Spleen (tissue), 11 donors: ENCODE results near the gene ERVK3-1. TPM values are rescaled to one million over a fixed set of nuclear protein-coding genes. Genes with fewer than 3 reads are reported as not detected.

Experiments
- DNase-seq: peaks from one replicate; pipeline ENCODE4 v3.0.0-alpha.2; 2020
- H3K27ac ChIP-seq, 8 donors: fragments of 200-600 bp; sonication (generic) in 7 of 8; 1 replicate in 4 of 8; 2 replicates in 4 of 8; pipeline versions ENCODE4 v1.5.0 to v1.8.0; 2016 to 2021; ENCODE audit warnings: inconsistent platforms in 4 of 8, mild to moderate bottlenecking in 4 of 8, moderate library complexity in 1 of 8
- H3K27me3 ChIP-seq, 7 donors: fragments of 200-600 bp; sonication (generic) in 6 of 7; replicated peaks in 1 of 7; 1 replicate in 4 of 7; 2 replicates in 3 of 7; pipeline versions ENCODE4 v1.5.0 to v1.8.0; 2016 to 2021; ENCODE audit warnings: inconsistent platforms in 3 of 7, mild to moderate bottlenecking in 1 of 7
- H3K36me3 ChIP-seq, 6 donors: fragments of 200-600 bp; sonication (generic) in 5 of 6; 1 replicate in 4 of 6; 2 replicates in 2 of 6; pipeline versions ENCODE4 v1.5.0 to v1.8.0; 2016 to 2021; ENCODE audit warnings: inconsistent platforms in 2 of 6
- H3K4me1 ChIP-seq, 6 donors: fragments of 200-600 bp; sonication (generic) in 5 of 6; 1 replicate in 3 of 6; 2 replicates in 3 of 6; pipeline versions ENCODE4 v1.5.0 to v1.8.0; 2016 to 2021; ENCODE audit warnings: inconsistent platforms in 3 of 6
- H3K4me3 ChIP-seq, 8 donors: fragments of 200-600 bp; sonication (generic) in 7 of 8; 1 replicate in 4 of 8; 2 replicates in 4 of 8; pipeline versions ENCODE4 v1.5.0 to v1.8.0; 2016 to 2021; ENCODE audit warnings: inconsistent platforms in 4 of 8, mild to moderate bottlenecking in 4 of 8, moderate library complexity in 2 of 8
- H3K9me3 ChIP-seq, 8 donors: fragments of 200-600 bp; sonication (generic) in 7 of 8; 1 replicate in 4 of 8; 2 replicates in 4 of 8; pipeline versions ENCODE4 v1.5.0 to v1.8.0; 2016 to 2021; ENCODE audit warnings: inconsistent platforms in 4 of 8
- CTCF ChIP-seq, 11 experiments: fragments of 200-600 bp in 7 of 11; fragments of 450-650 bp in 4 of 11; sonication (generic) in 4 of 11; IDR thresholded peaks in 8 of 11; conservative IDR thresholded peaks in 3 of 11; 1 replicate in 7 of 11; 2 replicates in 4 of 11; pipeline versions ENCODE4 v1.4.0 to v1.8.0; 2016 to 2021; ENCODE audit warnings: antibody characterized with exemption in 11 of 11, inconsistent platforms in 4 of 11, mild to moderate bottlenecking in 1 of 11
- POLR2A ChIP-seq, 3 donors: fragments of 450-650 bp; IDR thresholded peaks; one replicate each; pipeline ENCODE4 v1.5.1; 2017; ENCODE audit warnings: antibody characterized with exemption in 3 of 3, mild to moderate bottlenecking in 1 of 3
- POLR2AphosphoS5 ChIP-seq, 3 donors: sonication (generic); formaldehyde crosslinking; IDR thresholded peaks; one replicate each; pipeline ENCODE4 v1.5.1; 2017; ENCODE audit warnings: antibody characterized with exemption in 3 of 3
- WGBS, 5 donors: extraction: QIAGEN DNeasy Blood & Tissue Kit in 3 of 5; methylation state at CpG; one replicate each; pipeline versions ENCODE4 v1.1.5 to v1.1.7; 2013 to 2018; 5-methylcytosine and 5-hydroxymethylcytosine counted together
- intact Hi-C: fragments of 100-400 bp; cut with DNase I; formaldehyde crosslinking; loops from one replicate; pipeline ENCODE4 v1.15.0; 2023; ENCODE audit warnings: low total_unique reads
- polyA plus RNA-seq, 3 donors: library from polyadenylated mRNA; stranded (reverse); fragments of 200-250 nt; gene quantifications; one replicate each; pipeline ENCODE4 v1.2.1, GENCODE V29; 2013
- total RNA-seq, 7 donors: library from RNA; depleted of rRNA in 3 of 7; stranded (reverse); fragments of >200 nt in 3 of 7; fragmentation: NEBNext Ultra II Directional in 4 of 7; extraction: Animal tissue kit (Norgen Biotek cat#: 25700) in 4 of 7; gene quantifications; one replicate each; pipeline versions ENCODE4 v1.1.0 to v1.2.1, GENCODE V29; 2016 to 2021
- donor health status: healthy with polysubstance abuse.
- donor health status: DM: no; HTN: no; CAD: no; lungs with moderate emphysema.
- donor health status: DM: no; HTN: no; CAD: no.
- donor health status: Bipolar disorder and iron deficiency.
- donor health status: healthy.
- donor health status: DM: no; HTN: no; CAD: no.
- donor health status: DM: yes; HTN: yes; CAD: no.

Gene ERVK3-1
- total and polyA plus RNA-seq, 10 donors: 34.0 to 62.5 (median 42.7) TPM

GRCh38 chr19:58319241-58319640 lies 14.1 kb downstream of the ERVK3-1 start:
- DNase-seq: no peak
- Histone ChIP-seq H3K4me1 (no peaks in the 10 kb centered on the region), H3K9me3 (no peaks in the 10 kb centered on the region), H3K36me3 (peaks cover 0 to 52% (median 21%) of the 10 kb centered on the region in 6 donors), H3K4me3 (no peak overlapping the region), H3K27me3 (no peaks in the 10 kb centered on the region), H3K27ac (no peak overlapping the region)
- WGBS, 5 donors: 93 to 99% (median 95%) methylated on average over 10 of the region's 10 CpGs
- intact Hi-C loops: no loop called here
- no peak for TF ChIP-seq POLR2A (IDR thresholded peaks at IDR 0.05)
- no peak for TF ChIP-seq CTCF (IDR thresholded peaks at IDR 0.05 in 8 of 11, conservative IDR thresholded peaks at IDR 0.05 in 3 of 11)
- TF ChIP-seq POLR2AphosphoS5 (IDR thresholded peaks at IDR 0.05): no peak

GRCh38 chr19:58325311-58326022 lies 20.3 kb downstream of the ERVK3-1 start:
- DNase-seq: no peak
- Histone ChIP-seq H3K27ac (no peak overlapping the region), H3K4me1 (peaks cover 15 to 40% (median 29%) of the 10 kb centered on the region in 6 donors), H3K4me3 (peak overlapping the region in 4 of 8 donors; percentile 77 to 97 (median 80)), H3K36me3 (peaks cover 0 to 15% (median 0%) of the 10 kb centered on the region in 6 donors), H3K9me3 (no peaks in the 10 kb centered on the region), H3K27me3 (no peaks in the 10 kb centered on the region)
- intact Hi-C loops: no loop called here
- no peak for TF ChIP-seq POLR2A (IDR thresholded peaks at IDR 0.05)
- TF ChIP-seq CTCF (IDR thresholded peaks at IDR 0.05 in 8 of 11, conservative IDR thresholded peaks at IDR 0.05 in 3 of 11): no peak
- TF ChIP-seq POLR2AphosphoS5 (IDR thresholded peaks at IDR 0.05): no peak
- 89 to 92% (median 90%) methylated on average over 6 of the region's 6 CpGs for WGBS, 5 donors

- peaks cover 15 to 40% (median 29%) of the 10 kb centered on the region in 6 donors for H3K4me1 ChIP-seq
- H3K27me3 ChIP-seq: no peaks in the 10 kb centered on the region
- DNase-seq: no peak
- no peaks in the 10 kb centered on the region for H3K9me3 ChIP-seq
- H3K27ac ChIP-seq: peak overlapping the region; percentile 88 to 94 (median 90)
- H3K4me3 ChIP-seq: peak overlapping the region; percentile 76 to 97 (median 80)
- intact Hi-C loops: no loop called here
- TF ChIP-seq CTCF (IDR thresholded peaks at IDR 0.05 in 8 of 11, conservative IDR thresholded peaks at IDR 0.05 in 3 of 11) (no peak), POLR2AphosphoS5 (IDR thresholded peaks at IDR 0.05) (no peak), POLR2A (IDR thresholded peaks at IDR 0.05) (no peak)
- peaks cover 0 to 15% (median 0%) of the 10 kb centered on the region in 6 donors for H3K36me3 ChIP-seq
- 5 to 9% (median 7%) methylated on average over 9 of the region's 9 CpGs for whole genome bisulfite sequencing, 5 donors
Observed at GRCh38 chr19:58326501-58326913, 21.3 kb downstream of the ERVK3-1 start.

GRCh38 chr19:58326914-58327726 lies 21.9 kb downstream of the ERVK3-1 start, which contains the start of gene ZSCAN22:
Gene ZSCAN22, plus strand, starts transcription at chr19:58326994. Its CDS starts 7,809 bp downstream, at chr19:58334803.
- Histone ChIP-seq H3K27ac (peak within 1 kb of the TSS; percentile 88 to 94 (median 90)), H3K27me3 (no peaks in the 10 kb centered on the region), H3K36me3 (peaks cover 0 to 13% (median 0%) of the 10 kb centered on the region in 6 donors), H3K4me1 (peaks cover 15 to 40% (median 29%) of the 10 kb centered on the region in 6 donors), H3K9me3 (no peaks in the 10 kb centered on the region), H3K4me3 (peak within 1 kb of the TSS; percentile 76 to 97 (median 80))
- intact Hi-C loops: no loop called here
- peak; percentile 88 to 92 (median 89) for TF ChIP-seq POLR2AphosphoS5 (IDR thresholded peaks at IDR 0.05)
- peak in 2 of 11 experiments; percentile 9 to 11 for TF ChIP-seq CTCF (IDR thresholded peaks at IDR 0.05 in 8 of 11, conservative IDR thresholded peaks at IDR 0.05 in 3 of 11)
- TF ChIP-seq POLR2A (IDR thresholded peaks at IDR 0.05): peak; percentile 4 to 11 (median 6)
- WGBS, 5 donors: 0 to 1% (median 0%) methylated on average over 62 of the region's 62 CpGs
- peak; percentile 98 for DNase-seq
